Ovary (tissue), 3 donors: ENCODE data around the gene LMO1.

Experiments
- EP300 ChIP-seq: sonication (generic); formaldehyde crosslinking; IDR thresholded peaks from one replicate; pipeline ENCODE4 v1.6.1; 2017; ENCODE audit warnings: antibody characterized with exemption
- TF ChIP-seq, protein P1 (sequence below), 3 donors: fragments of 450-650 bp in 2 of 3; fragments of 200-600 bp in 1 of 3; IDR thresholded peaks; one replicate each; pipeline versions ENCODE4 v1.5.1 to v1.8.0; 2016 to 2022; ENCODE audit warnings: antibody characterized with exemption in 3 of 3, mild to moderate bottlenecking in 1 of 3
- donor health status: DM: no; HTN: no; CAD: no.

DNA sequence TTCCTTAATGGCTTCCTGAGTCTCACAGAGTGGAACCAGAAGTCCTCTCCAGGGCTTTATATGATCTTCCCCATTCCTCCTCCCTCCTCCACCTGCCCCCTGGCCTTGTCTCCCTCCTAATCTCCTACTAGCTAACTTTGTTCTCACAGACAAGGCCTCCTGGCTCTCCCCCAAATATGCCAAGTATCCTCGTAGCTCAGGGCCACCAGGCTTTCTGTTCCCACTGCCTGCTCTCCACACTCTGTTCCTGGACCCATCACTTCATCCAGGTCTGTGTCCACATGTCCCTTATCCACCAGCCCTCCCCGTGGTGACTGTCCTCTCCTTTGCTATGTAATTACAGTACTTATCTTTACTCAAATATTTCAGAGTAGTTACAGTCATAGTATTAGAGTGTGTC is 23.2 kb upstream of the LMO1 start:
- no peak for TF ChIP-seq EP300
- TF ChIP-seq, protein P1, sequence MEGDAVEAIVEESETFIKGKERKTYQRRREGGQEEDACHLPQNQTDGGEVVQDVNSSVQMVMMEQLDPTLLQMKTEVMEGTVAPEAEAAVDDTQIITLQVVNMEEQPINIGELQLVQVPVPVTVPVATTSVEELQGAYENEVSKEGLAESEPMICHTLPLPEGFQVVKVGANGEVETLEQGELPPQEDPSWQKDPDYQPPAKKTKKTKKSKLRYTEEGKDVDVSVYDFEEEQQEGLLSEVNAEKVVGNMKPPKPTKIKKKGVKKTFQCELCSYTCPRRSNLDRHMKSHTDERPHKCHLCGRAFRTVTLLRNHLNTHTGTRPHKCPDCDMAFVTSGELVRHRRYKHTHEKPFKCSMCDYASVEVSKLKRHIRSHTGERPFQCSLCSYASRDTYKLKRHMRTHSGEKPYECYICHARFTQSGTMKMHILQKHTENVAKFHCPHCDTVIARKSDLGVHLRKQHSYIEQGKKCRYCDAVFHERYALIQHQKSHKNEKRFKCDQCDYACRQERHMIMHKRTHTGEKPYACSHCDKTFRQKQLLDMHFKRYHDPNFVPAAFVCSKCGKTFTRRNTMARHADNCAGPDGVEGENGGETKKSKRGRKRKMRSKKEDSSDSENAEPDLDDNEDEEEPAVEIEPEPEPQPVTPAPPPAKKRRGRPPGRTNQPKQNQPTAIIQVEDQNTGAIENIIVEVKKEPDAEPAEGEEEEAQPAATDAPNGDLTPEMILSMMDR (IDR thresholded peaks at IDR 0.05): no peak
